HG03060 (cell line): ENCODE results near the gene KIF11.
"Not testable (repeated sequence)": the region's sequence is repeated elsewhere in the genome, so short reads cannot be mapped to it uniquely, and the experiment has no call there.

ENCODE experiments used
- ATAC-seq: cut with Tn5 transposase; IDR thresholded peaks from one replicate; pipeline ENCODE4 v1.9.1; 2021; ENCODE audit warnings: low read depth, moderate number of reproducible peaks; ENCODE audit not compliant: unreplicated experiment

Gene KIF11

DNA sequence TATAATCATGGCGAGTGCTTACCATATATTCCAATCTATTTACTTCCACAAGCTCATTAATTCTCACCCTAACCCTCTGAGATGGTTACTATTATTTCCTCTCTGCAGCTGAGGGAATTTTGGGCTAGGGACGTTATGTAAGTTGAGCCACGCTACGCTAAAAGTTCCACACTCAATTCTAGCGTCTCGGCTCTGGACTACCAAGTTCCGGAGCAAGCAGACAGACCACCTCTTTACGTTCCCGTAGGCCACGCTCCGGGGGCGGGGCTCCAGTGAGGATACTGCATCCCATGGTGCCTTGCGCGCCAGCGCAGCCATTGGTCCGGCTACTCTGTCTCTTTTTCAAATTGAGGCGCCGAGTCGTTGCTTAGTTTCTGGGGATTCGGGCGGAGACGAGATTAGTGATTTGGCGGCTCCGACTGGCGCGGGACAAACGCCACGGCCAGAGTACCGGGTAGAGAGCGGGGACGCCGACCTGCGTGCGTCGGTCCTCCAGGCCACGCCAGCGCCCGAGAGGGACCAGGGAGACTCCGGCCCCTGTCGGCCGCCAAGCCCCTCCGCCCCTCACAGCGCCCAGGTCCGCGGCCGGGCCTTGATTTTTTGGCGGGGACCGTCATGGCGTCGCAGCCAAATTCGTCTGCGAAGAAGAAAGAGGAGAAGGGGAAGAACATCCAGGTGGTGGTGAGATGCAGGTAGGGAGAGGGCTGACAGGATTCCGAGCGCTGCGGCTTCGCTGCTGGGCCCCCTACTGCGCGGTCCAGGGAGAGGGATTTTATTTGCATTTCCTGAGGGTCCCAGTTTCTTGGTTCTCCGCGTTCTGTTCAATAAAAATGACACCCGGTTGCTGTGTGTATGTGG is at the start of gene KIF11:
Gene KIF11 (plus strand): TSS at position 370 of the 858 bp plus-strand sequence. CDS start 246 bp downstream, at position 616.
- ATAC-seq, result peak; percentile 66

DNA sequence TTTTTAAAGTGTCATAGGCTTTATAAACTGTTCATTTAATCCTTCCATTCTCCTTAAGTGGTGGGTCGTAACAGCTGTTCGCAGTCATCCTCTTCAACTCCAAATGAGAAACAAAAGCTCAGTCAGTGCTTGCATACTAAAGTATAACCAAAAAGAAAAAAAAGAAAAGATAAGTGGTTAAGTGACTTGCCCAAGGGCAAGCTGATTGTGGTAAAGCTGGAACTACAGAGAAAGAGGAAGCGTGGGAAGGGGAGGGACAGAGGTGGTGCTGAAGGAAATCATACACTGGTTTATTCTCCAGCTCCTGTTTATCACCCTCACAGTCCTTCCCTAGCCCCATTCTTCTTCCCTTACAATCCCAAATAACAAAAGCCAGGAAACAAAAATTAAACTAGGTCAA is 48.6 kb upstream of the KIF11 start:
- ATAC-seq, result no peak

DNA sequence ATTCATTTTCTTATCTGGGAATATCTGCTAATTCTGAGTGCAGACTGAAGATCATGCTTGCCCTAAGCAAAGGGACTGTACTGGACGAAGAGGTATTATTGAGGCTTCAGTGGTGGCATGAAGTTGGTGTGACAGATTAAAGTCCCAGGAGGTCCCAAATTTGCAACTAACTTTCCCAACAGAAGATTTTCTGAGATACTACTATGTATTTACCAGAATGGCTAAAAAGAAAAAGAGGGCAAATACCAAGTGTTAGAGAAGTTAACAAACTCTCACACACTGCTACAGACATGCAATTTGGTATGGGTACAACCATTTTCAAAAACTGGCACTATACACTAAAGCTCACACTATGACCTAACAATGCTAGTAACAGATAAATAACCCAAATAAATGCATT is 47.4 kb upstream of the KIF11 start:
- ATAC-seq, result no peak

DNA sequence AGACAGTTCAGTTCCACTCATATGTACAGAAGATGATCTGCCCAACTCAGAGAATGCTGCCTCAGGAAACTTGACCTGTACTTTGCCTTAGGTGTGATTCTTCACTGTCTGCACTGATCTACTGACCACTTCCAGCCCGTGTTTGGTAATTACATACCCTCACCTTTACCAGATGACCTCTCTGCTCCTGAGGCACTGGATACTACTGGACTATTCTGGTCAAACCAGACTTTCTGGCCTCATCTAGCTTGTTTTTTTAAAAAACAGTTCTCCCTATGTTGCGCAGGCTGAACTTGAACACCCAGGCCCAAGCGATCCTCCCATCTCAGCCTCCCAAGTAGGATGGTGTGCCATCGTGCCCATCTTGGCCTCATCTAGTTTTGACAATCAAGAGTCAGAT is 45.3 kb upstream of the KIF11 start:
- no peak for ATAC-seq

DNA sequence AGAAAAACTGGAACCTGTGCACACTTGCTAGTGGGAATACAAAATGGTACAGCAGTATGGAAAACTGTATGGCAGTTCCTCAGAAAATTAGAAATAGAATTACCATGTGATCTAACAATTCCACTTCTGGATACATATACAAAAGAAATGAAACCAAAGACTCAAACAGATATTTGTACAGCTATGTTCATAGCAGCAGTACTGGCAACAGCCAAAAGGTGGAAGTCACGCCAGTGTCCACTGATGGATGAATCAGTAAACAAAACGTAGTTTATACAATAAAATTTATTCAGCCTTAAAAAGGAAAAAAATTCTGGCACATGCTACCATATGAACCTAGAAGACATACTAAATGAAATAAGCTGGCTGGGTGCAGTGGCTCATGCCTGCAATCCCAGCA is 42.0 kb upstream of the KIF11 start:
- ATAC-seq, result no peak

DNA sequence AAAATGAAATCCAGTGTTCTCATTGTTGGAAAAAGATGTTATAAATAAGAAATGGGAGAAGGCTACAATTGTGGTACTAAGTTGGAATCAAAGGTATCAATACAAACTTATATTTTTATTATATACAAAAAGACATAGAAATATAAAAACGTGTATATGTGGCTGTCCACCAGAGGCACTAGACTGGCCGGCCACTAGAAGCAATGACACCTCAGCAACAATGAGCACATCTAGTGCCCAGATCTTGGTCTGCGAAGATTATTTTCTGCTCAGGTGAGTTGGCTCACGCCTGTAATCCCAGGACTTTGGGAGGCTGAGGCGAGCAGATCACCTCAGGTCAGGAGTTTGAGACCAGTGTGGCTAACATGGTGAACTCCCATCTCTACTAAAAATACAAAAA is 40.6 kb upstream of the KIF11 start:
- ATAC-seq, result no peak

DNA sequence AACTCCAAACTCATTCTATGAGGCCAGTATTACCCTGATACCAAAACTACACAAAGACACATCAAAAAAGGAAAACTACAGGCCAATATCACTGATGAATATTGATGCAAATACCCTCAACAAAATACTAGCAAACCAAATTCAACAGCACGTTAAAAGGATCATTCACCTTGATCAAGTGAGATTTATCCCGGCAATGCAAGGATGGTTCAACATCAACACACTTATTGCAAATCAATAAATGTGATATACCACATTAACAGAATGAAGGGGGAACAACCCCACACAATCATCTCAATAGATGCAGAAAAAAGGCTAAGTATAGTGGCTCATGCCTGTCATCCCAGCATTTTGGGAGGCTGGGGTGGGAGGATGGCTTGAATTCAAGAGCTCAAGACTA is 39.0 kb upstream of the KIF11 start:
- no peak for ATAC-seq

DNA sequence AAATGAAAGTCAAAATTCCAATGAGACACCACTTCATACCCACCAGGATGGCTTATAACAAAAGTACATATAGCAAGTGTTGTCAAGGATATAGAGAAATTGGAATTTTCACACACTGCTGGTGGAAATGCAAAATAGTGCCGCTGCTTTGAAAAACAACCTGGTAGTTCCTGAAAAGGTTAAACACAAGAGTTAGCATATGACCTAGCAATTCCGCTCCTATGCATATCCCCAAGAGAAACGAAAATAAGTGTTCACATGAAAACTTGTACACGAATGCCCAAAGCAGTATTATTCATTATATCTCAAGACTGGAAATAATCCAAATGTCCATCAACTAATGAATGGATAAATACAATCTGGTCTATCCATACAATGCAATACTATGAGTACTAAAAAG is 33.9 kb upstream of the KIF11 start:
- ATAC-seq, result no peak

DNA sequence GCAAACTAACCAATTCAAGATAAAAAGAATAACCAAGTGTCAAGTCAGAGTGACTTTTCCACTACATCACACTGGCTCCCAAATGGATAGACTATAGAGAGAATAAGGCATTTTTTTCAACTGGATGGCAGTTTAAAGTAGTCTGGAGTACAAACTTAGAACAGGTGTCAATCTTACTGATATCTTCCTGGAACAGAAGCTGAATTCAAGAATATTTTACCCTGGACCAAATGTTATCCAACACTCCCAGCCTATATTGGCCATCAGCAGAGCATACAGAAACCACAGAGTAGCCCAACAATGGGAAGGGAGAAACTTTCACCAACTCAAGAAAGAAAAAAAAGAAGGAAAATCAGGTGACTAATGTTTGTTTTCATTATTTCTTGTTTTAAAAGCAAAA is 30.5 kb upstream of the KIF11 start:
- ATAC-seq, result no peak

DNA sequence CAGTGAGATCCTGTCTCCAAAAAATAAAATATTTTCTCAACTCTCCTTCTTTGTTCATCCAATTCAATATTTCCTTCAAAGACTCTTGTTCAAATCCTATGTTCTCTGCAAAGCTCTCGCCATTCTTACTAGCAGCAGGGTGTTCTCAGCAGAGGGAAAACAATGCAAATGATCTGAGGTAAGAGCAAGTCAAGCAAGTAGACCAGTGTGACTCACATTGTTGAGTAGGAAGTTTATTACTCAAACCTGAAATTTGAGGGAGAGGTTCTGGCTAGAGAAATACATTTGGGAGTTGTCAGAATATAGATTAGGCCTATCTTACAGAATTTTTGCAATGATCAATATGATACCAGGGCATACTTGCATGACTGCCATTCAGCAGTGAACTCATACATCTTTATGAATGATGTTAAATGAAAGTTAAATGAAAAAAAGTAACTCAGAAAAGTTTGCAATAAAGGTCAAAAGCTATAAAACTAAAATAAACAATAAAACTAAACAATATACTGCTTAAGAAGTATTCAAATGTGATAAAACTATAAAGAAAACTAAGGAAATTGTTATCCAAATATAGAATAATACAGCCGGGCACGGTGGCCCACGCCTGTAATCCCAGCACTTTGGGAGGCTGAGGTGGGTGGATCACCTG is 24.9 kb upstream of the KIF11 start:
- ATAC-seq, result peak; percentile 55

DNA sequence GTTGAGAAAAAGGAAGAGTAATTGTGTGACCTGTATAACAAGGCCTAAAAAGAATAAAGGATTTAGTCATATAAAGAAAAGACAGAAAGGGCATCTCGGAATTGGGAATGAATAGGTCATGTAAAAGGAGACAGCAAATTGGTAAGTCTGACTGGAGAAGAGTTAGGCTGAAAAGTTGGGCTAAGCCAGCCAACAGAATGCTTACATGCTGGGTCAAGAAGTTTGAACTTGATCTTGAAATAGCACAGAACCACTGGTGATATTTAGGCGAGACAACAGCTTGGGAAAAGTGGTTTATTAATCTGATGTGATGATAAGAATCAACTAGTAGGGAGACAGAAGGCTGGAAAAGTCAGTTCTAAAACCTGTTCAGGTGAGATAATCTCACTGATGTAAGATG is 23.9 kb upstream of the KIF11 start:
- no peak for ATAC-seq

DNA sequence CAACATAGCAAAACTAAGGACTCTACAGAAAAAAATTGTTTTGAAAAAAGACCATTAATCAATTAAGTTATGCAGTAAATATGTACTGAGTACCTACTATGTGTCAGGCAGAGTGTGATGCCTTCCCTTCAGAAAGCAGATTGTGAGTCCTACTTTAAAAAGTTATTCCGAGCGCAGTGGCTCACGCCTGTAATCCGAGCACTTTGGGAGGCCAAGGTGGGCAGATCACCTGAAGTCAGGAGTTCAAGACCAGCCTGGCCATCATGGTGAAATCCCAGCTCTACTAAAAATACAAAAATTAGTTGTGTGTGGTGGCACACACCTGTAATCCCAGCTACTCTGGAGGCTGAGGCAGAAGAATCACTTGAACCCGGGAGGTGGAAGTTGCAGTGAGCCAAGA is 23.3 kb upstream of the KIF11 start:
- ATAC-seq, result not testable (repeated sequence)

DNA sequence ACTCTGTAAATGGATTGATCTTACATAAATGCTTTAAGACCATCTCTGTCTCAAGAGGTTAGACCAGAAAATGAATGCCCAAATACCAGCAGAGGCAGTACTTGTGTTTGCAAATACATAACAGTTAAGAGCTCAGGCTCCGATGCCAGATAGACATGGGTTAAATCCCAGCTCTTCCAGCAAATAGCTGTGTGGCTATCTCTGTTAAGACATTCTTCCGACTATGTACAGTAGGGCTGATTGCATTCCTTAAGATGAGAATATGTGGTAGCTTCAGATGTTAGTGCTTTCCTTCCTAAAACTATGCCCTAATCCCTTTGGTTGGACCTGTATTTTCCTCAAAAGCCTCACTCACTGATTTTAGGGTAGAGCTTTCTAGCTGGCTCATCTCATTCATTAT is 21.3 kb upstream of the KIF11 start:
- no peak for ATAC-seq

DNA sequence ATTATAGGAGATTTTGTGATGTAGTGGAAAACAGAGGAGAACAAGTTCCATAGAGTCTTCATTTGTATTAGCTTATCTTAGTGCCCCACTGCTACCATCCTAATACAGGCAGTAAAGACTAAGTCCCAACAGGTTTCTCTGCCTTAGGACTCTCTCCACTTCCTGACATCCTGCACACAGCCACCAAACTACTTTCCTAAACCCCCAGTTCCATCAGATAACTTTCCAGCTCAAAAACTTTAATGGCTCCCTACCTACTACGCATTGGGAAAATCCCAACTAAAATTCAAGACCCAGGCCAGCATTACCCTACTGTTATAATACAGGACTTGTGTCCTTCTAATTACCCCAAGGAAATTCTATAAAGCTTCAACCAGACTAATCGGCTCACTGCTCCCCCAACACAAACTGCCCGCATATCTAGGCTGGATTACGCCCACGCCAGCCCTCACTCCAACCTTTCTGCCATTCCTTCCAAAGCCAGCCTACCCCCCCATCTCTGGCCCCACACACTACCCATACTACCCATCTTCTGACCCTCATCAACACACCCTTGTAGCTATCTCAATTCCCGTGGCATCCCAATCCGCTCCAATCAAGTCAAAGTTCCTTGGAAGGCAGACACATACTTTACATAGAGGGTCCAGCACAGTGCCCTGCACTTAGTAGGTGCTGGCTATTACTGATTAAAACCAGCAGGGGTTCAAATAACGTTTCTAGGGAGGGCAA is 20.4 kb upstream of the KIF11 start:
- no peak for ATAC-seq

DNA sequence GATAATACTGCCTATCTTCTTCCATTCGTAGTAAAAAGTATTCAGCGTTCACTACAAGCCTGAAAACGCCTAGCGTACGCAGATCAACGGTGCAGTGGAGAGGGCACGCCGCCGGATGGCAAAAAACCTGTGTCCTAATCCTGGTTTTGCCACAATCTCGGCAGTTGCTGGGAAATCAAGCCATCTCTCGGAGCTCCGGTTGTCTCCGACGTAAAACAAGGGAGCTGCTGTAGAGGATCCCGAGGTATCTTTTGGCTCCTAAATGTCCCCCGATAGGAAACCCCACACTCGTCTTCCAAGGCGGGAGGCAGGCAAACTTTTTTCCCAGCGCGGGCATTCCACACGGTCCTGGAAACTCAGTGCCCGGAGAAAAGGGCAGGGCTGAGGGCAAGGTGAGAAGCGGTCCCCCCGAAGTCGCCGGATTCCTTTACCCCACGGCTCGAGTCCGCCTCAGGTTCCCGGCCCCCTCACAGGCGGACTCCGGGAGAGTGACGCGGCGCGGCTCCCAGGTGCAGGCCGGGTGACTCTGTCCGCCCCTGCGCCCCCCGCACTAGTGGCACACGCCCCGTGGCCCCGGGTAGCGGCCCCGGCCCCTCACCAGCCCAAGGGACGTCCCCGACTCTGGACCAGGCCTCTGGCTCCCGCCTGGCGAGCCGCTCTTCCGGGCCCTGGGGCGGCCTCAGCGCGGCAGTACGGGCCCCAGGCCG is 19.7 kb upstream of the KIF11 start:
- ATAC-seq, result peak; percentile 6

DNA sequence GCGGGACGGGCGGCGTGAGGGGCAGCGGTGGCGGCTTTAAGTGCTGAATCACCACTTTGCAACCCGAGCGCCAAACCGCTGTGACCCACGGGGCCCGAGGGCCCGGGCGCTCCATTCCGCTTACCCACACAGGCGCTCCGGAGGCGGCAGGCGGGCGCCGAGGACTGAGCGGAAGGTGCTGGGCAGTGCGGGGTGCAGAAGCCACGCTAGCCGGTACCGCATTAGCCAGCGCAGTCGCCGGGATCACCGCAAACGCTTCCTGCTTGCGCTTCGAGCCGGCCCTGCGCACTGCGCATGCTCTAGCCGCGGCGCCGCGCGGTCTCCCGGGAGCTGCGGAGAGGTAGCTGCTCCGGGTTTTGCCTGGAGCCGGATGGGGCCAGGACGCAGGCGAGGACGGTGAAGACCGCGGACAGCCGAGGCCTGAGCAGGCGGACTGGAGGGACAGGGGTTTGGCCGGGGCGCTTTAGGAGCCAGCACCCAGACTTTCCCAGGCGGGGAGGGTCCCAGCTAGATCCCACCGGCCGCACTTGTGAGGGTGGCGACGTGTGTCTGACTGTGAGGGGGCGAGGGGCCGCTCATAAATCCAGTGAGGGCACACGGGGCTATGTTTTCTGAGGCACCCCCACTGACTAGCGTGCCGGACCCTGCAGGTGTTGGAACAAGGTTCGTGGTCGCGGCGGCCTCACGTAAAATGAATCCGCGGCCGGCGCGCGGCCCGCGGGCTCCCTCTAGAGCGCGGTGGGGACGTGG is 19.0 kb upstream of the KIF11 start, which contains the start of gene IDE:
Gene IDE (minus strand): TSS at position 296 of the 750 bp plus-strand sequence. CDS start 74 bp downstream, at position 222.
- ATAC-seq, result peak; percentile 29

DNA sequence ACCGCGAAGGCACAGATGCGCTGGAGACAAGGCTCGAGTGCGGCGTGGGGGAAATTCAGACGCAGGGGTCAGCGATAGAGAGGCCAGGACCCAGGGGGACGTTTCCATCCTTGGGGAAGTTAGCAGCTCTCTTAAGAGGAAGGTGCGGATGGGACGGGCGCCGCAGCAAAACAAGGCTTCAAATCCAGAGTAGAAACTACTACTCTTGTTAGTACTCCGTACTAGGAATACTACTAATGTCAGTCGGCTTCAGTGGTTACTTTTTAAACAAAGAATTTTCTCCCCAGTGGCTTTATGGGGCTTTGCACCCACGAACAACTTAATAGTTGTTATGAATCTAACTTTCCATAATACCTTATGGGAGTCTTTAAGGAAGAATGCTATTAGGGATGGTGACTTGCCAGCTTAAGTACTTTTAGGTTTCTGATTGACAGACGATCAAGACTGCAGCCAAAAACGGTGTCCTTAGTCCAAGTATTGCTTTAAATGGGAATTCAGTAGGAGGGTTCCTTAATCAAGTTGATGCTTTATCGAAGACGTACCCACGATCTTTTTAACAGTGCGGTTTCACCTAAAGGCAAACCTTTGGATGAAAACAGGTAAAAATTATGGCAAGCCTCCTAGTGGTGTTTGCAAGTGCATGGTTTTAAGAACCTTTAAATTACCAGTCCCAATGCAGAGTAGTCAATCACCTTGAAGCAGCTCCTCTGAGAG is 18.2 kb upstream of the KIF11 start:
- ATAC-seq, result peak; percentile 35

DNA sequence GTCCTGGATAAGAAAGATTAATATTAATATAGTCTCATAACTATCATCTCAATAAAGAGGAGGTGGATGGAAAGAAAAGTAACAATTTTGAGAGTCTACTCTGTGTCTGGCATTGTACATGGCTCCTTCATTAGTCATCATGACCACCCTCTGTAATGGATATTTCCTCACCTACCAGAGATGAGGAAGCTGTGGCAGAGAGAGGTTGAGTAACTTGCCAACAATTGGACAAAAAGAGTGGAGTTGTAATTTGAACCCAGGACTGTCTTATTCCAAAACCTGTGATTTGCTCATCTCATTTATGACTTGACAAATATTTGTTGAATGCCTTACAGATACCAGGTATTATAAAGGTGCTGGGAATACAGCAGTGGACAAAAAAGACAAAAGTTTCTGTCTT is 17.0 kb upstream of the KIF11 start:
- no peak for ATAC-seq

DNA sequence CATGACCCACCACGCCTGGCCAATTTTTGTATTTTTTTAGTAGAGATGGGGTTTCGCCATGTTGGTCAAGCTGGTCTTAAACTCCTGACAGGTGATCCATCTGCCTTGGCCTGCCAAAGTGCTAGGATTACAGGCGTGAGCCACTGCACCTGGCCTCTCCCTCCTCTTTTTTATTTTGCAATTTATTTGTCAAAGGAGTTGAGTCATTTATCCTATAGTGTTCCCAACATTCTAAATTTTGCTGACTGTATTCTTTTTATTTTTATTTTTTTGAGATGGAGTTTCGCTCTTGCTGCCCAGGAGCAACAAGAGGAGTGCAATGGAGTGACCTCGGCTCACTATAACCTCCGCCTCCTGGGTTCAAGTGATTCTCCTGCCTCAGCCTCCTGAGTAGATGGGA is 10.6 kb upstream of the KIF11 start:
- ATAC-seq, result not testable (repeated sequence)
